ENCODE data around the gene STX16. TPM values are rescaled to one million over a fixed set of nuclear protein-coding genes. Genes with fewer than 3 reads are reported as not detected.

Gene STX16
- total and polyA plus RNA-seq, 2 donors: 17.4 to 97.9 TPM

DNA sequence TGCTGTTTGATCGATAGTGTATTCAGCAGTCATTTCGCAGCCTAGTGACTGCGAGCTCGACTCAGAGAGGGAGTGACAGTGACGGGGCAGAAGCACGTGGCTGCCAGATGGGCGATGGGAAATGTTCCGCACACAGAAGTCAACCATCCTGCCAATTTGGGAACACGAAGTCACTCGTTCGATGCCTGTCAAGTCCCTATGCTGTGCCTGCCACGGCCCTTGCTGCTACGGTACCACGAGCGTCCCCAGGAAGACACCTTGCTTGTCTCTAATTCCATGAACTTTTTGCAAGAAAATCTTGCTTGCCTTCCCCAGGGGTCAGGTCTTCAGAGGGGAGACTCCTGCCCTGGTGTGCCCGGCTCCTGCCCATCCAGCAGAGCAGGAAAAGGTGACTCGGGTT lies 17.0 kb upstream of the STX16 start:
- WGBS: 82% methylated on average over 17 of the region's 17 CpGs
- peak overlapping the region in 1 of 2 donors; percentile 78 for H3K27ac ChIP-seq (ENCODE audit: low read depth in 1 of 2, low read length in 1 of 2)
- no peak for DNase-seq (ENCODE audit: low read depth in 6 of 9, low spot score in 9 of 9)
- H3K4me3 ChIP-seq (ENCODE audit: low read length in 2 of 2): no peak overlapping the region
- no peaks in the 10 kb centered on the region for H3K9me3 ChIP-seq (ENCODE audit: control insufficient read depth in 2 of 2, insufficient read depth in 1 of 2, low read length in 1 of 2)
- H3K4me1 ChIP-seq (ENCODE audit: control insufficient read depth in 2 of 2, insufficient read depth in 2 of 2, low read length in 2 of 2): peaks cover 0 to 2% of the 10 kb centered on the region in 2 donors
- H3K27me3 ChIP-seq (ENCODE audit: control insufficient read depth in 2 of 2, insufficient read depth in 1 of 2, low read length in 1 of 2): peaks cover 0 to 15% of the 10 kb centered on the region in 2 donors
- H3K36me3 ChIP-seq (ENCODE audit: control insufficient read depth in 2 of 2, insufficient read depth in 2 of 2, low read length in 1 of 2): no peaks in the 10 kb centered on the region

DNA sequence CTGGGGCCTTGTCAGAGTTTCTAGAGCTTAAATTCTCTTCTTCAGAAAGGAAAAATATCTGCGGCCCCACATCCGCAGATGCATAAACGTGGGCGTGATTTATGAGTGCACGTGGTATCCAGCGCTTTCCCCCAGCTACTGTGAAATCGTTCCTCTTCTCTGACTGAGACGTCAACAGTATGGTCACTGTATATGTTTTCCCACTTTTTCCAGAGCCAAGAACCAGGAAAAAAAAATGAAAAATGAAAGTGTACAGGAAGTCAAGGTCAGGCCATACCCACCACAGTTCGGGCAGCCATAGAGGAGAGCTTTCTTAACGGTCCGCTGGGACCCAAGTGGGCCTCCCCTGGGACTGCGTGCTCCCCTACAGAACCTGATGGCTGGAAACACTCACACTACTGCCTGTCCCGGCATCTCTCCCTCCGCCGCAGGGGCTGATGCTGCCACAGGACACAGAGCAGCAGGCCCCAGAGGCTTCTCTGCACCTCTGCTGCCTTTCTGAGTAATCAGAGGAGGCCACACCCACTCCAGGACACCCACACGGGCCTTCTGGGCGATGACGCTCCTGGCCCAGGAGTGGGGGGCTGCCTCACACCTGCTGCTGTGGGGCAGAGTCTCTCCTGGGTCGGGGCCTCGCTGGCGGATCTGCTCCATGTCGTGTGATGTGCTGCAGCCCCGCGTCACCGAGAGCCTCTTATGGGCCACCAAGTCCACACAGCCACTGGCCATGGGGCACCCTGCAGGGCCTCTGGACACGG lies 16.4 kb upstream of the STX16 start:
- H3K4me3 ChIP-seq (ENCODE audit: low read length in 2 of 2): no peak overlapping the region
- 50% methylated on average over 26 of the region's 26 CpGs for WGBS
- H3K4me1 ChIP-seq (ENCODE audit: control insufficient read depth in 2 of 2, insufficient read depth in 2 of 2, low read length in 2 of 2): peaks cover 0 to 2% of the 10 kb centered on the region in 2 donors
- H3K27ac ChIP-seq (ENCODE audit: low read depth in 1 of 2, low read length in 1 of 2): peak overlapping the region in 1 of 2 donors; percentile 78
- no peaks in the 10 kb centered on the region for H3K36me3 ChIP-seq (ENCODE audit: control insufficient read depth in 2 of 2, insufficient read depth in 2 of 2, low read length in 1 of 2)
- peak in 2 of 9 donors; percentile 28 to 56 for DNase-seq (ENCODE audit: low read depth in 6 of 9, low spot score in 9 of 9)
- H3K9me3 ChIP-seq (ENCODE audit: control insufficient read depth in 2 of 2, insufficient read depth in 1 of 2, low read length in 1 of 2): no peaks in the 10 kb centered on the region
- H3K27me3 ChIP-seq (ENCODE audit: control insufficient read depth in 2 of 2, insufficient read depth in 1 of 2, low read length in 1 of 2): peaks cover 0 to 19% of the 10 kb centered on the region in 2 donors

DNA sequence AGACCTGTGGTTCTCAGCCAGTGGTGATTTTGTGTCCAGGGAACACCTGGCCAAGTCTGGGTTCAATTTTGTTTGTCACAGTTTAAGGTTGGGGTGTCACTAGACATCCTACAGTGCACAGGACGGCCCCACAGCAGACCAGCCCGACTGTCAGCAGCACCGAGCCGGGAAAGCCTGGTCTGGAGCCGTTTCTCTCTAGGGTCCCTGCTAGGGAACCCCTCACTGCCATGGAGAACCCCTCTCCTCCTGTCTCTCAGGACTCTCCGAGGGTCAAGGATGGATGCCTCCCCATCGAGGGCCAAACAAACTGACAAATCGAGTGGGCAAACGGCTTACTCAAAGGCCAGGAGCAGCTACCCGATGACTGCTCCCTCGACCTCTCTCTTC lies 15.8 kb upstream of the STX16 start:
- Histone ChIP-seq H3K27ac (ENCODE audit: low read depth in 1 of 2, low read length in 1 of 2) (no peak overlapping the region), H3K36me3 (ENCODE audit: control insufficient read depth in 2 of 2, insufficient read depth in 2 of 2, low read length in 1 of 2) (no peaks in the 10 kb centered on the region), H3K4me3 (ENCODE audit: low read length in 2 of 2) (no peak overlapping the region), H3K9me3 (ENCODE audit: control insufficient read depth in 2 of 2, insufficient read depth in 1 of 2, low read length in 1 of 2) (no peaks in the 10 kb centered on the region), H3K27me3 (ENCODE audit: control insufficient read depth in 2 of 2, insufficient read depth in 1 of 2, low read length in 1 of 2) (peaks cover 0 to 22% of the 10 kb centered on the region in 2 donors), H3K4me1 (ENCODE audit: control insufficient read depth in 2 of 2, insufficient read depth in 2 of 2, low read length in 2 of 2) (peaks cover 0 to 2% of the 10 kb centered on the region in 2 donors)
- DNase-seq (ENCODE audit: low read depth in 6 of 9, low spot score in 9 of 9): no peak
- 83% methylated on average over 11 of the region's 11 CpGs for WGBS

DNA sequence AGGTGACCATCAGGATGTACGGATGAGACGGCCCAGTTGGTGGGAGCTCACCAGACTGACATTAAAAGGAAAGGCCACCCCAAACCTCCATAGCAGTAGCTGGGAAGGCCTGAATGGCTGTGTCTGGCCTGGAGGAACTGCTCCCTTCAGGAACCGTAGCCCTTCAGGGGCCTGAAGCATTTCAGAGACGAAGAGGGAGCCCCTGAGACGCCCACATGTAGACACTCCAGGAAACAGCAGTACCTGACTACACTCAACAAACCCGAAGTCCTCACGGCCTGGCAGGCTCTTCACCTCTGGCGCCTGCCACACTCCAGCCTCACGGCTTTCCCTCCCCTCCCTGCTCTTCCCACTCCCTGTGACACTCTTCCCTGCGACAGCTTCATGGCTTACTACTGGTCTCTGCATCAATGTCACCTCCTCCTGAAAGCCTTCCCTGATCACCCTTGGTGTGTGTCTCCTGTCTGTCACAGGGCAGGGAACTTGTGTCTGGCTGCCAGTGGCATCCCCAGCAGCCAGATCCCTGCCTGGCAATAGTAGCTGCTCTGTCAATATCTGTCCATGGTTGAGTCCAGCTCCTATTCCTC lies 14.6 kb upstream of the STX16 start:
- DNase-seq (ENCODE audit: low read depth in 6 of 9, low spot score in 9 of 9): no peak
- Histone ChIP-seq H3K36me3 (ENCODE audit: control insufficient read depth in 2 of 2, insufficient read depth in 2 of 2, low read length in 1 of 2) (no peaks in the 10 kb centered on the region), H3K27ac (ENCODE audit: low read depth in 1 of 2, low read length in 1 of 2) (no peak overlapping the region), H3K4me1 (ENCODE audit: control insufficient read depth in 2 of 2, insufficient read depth in 2 of 2, low read length in 2 of 2) (peaks cover 0 to 2% of the 10 kb centered on the region in 2 donors), H3K4me3 (ENCODE audit: low read length in 2 of 2) (no peak overlapping the region), H3K9me3 (ENCODE audit: control insufficient read depth in 2 of 2, insufficient read depth in 1 of 2, low read length in 1 of 2) (no peaks in the 10 kb centered on the region), H3K27me3 (ENCODE audit: control insufficient read depth in 2 of 2, insufficient read depth in 1 of 2, low read length in 1 of 2) (peaks cover 0 to 28% of the 10 kb centered on the region in 2 donors)
- 96% methylated on average over 10 of the region's 10 CpGs for WGBS

DNA sequence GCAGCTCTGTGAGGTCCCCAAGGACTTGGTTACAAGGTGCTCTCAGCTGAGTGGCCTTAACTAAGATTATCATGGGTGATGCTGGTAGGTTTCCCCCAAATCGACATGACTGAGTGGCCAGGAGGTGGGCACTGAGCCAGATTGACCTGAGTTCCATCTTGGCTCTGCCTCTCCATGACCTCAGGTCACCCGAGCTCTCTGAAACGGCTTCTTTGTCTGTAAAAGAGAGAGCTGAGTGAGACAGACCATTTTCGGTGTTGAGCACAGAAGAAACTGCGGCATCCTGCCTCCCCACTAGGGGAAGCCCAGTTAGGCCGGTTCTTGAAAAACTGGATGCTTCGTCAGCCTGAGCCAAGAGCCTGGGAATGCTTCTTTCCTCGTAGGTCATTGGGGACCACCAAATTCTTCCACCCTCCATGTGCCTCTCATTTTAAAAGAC lies 14.1 kb upstream of the STX16 start:
- 88% methylated on average over 8 of the region's 8 CpGs for WGBS
- H3K4me1 ChIP-seq (ENCODE audit: control insufficient read depth in 2 of 2, insufficient read depth in 2 of 2, low read length in 2 of 2): peaks cover 0 to 2% of the 10 kb centered on the region in 2 donors
- H3K4me3 ChIP-seq (ENCODE audit: low read length in 2 of 2): no peak overlapping the region
- no peak overlapping the region for H3K27ac ChIP-seq (ENCODE audit: low read depth in 1 of 2, low read length in 1 of 2)
- H3K9me3 ChIP-seq (ENCODE audit: control insufficient read depth in 2 of 2, insufficient read depth in 1 of 2, low read length in 1 of 2): no peaks in the 10 kb centered on the region
- DNase-seq (ENCODE audit: low read depth in 6 of 9, low spot score in 9 of 9): no peak
- H3K27me3 ChIP-seq (ENCODE audit: control insufficient read depth in 2 of 2, insufficient read depth in 1 of 2, low read length in 1 of 2): peaks cover 0 to 28% of the 10 kb centered on the region in 2 donors
- no peaks in the 10 kb centered on the region for H3K36me3 ChIP-seq (ENCODE audit: control insufficient read depth in 2 of 2, insufficient read depth in 2 of 2, low read length in 1 of 2)

DNA sequence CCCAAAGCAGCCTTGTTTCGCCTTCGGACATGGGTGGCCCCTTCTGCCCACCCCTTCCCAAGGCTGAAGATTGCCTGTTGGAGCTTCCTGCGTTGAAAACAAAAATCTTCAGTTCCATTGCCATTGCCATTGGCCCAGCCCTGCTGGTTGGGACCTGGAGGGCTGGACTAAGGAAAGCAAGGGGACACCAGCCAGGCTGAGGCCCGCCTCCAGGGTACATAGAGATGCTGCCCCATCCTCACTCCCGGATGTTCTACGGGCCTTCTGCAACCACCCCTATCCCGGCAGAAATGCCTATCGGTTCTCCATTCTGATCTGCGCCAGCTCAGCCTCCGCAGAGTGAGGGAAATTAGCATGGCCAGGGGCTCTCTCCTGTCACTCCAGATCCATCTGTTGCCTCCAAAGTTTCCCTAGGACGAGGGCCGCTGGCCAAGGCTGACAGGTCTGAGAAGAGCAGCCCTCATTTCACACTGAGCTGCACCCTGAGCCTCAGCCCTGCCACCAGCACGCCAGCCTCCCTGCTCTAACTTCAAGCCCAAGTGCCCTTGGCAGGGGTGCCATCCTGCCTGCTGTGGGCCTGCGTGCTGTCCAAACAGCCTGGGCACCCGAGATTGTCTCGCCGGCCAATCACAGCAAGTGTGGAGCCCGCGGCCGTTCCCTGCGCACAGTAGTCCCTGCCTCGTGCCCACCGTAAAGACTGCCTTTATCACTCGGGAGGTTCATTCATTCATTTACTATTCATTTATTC lies 13.4 kb upstream of the STX16 start:
- no peaks in the 10 kb centered on the region for H3K9me3 ChIP-seq (ENCODE audit: control insufficient read depth in 2 of 2, insufficient read depth in 1 of 2, low read length in 1 of 2)
- no peak overlapping the region for H3K27ac ChIP-seq (ENCODE audit: low read depth in 1 of 2, low read length in 1 of 2)
- peaks cover 0 to 2% of the 10 kb centered on the region in 2 donors for H3K4me1 ChIP-seq (ENCODE audit: control insufficient read depth in 2 of 2, insufficient read depth in 2 of 2, low read length in 2 of 2)
- 95% methylated on average over 24 of the region's 24 CpGs for WGBS
- peaks cover 0 to 28% of the 10 kb centered on the region in 2 donors for H3K27me3 ChIP-seq (ENCODE audit: control insufficient read depth in 2 of 2, insufficient read depth in 1 of 2, low read length in 1 of 2)
- no peaks in the 10 kb centered on the region for H3K36me3 ChIP-seq (ENCODE audit: control insufficient read depth in 2 of 2, insufficient read depth in 2 of 2, low read length in 1 of 2)
- no peak for DNase-seq (ENCODE audit: low read depth in 6 of 9, low spot score in 9 of 9)
- no peak overlapping the region for H3K4me3 ChIP-seq (ENCODE audit: low read length in 2 of 2)

DNA sequence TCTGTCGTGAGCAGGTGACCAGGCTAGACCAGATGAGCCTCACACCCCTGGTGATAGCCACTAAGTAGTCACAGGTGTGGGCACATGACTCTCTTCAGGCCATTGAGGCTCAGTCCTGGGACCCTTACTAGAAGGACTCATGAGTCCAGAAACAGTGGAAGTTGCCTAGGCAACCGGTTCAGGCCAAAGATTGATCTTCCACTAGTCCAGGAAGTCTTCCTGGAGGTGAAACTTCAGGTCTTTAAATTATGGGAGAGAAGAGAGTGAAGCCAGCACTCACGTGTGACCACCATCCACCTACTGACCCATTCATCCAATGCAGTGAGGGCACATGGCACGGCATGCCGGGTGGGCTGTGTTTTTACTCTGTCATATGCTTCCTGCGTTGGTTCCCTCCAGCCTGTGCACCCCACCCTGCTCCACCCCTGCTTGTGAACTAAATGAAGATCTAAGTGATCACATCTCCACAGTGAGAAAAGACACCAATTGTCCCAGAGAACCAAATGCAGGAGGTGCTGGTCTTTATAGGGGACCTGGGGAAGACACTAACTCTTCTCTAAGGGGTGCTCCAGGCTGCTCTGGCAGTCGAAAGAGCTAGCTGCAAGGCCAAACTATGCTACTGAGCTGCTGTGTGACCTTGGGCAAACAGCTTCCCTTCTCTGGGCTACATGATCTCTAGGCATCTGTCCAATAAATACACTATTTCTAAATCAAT lies 12.5 kb upstream of the STX16 start:
- Histone ChIP-seq H3K27ac (ENCODE audit: low read depth in 1 of 2, low read length in 1 of 2) (no peak overlapping the region), H3K4me3 (ENCODE audit: low read length in 2 of 2) (no peak overlapping the region), H3K27me3 (ENCODE audit: control insufficient read depth in 2 of 2, insufficient read depth in 1 of 2, low read length in 1 of 2) (peaks cover 0 to 28% of the 10 kb centered on the region in 2 donors), H3K4me1 (ENCODE audit: control insufficient read depth in 2 of 2, insufficient read depth in 2 of 2, low read length in 2 of 2) (peaks cover 0 to 2% of the 10 kb centered on the region in 2 donors), H3K9me3 (ENCODE audit: control insufficient read depth in 2 of 2, insufficient read depth in 1 of 2, low read length in 1 of 2) (no peaks in the 10 kb centered on the region), H3K36me3 (ENCODE audit: control insufficient read depth in 2 of 2, insufficient read depth in 2 of 2, low read length in 1 of 2) (no peaks in the 10 kb centered on the region)
- 94% methylated on average over 7 of the region's 7 CpGs for WGBS
- DNase-seq (ENCODE audit: low read depth in 6 of 9, low spot score in 9 of 9): no peak

DNA sequence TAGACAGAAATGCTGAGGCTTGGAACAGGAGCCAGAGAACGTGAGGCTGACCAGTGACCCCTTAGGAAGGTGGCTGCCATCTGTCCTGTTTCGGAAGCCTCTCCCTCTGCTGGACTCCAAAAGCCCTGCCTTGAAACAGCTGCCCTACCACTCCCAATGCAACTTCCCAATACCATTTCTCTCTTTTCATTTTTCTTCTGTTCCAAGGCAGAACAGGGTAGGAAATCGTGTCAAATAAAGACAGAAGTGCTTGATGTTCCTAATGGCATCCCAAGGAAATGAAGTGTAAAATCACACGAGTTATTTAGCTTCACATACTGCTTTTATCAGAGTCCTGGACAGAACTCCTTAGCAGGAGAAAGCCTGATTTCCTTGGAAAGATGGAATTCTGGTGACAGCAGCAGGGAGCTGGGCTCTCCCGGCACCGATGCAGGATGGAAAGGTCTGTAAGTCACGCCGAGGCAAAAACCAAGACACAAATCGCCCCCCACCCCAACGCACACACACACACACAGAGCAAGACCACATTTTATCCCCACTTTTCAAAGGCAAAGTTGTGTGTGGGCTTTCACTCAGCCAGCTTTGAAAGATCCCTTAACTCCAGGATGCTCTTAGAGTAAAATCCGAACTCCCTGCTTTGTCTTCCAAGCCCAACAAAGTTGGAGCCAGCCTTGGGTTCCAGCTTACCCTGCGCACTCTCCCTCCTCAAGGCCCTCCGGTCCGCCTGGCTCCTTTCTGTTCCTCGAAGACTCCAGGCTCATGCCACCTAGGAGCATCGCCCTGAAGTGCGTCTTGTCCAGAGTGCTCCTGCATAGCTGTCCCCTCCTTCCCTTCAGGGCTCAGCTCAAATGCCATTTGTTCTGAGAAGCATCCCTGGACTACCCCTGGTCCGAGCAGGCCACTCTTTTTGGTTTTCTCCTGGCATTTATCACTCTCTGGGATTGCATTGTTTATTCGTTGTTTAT lies 11.6 kb upstream of the STX16 start:
- no peak overlapping the region for H3K4me3 ChIP-seq (ENCODE audit: low read length in 2 of 2)
- H3K9me3 ChIP-seq (ENCODE audit: control insufficient read depth in 2 of 2, insufficient read depth in 1 of 2, low read length in 1 of 2): no peaks in the 10 kb centered on the region
- H3K27me3 ChIP-seq (ENCODE audit: control insufficient read depth in 2 of 2, insufficient read depth in 1 of 2, low read length in 1 of 2): peaks cover 0 to 24% of the 10 kb centered on the region in 2 donors
- 91% methylated on average over 19 of the region's 19 CpGs for WGBS
- no peak overlapping the region for H3K27ac ChIP-seq (ENCODE audit: low read depth in 1 of 2, low read length in 1 of 2)
- no peak for DNase-seq (ENCODE audit: low read depth in 6 of 9, low spot score in 9 of 9)
- H3K36me3 ChIP-seq (ENCODE audit: control insufficient read depth in 2 of 2, insufficient read depth in 2 of 2, low read length in 1 of 2): no peaks in the 10 kb centered on the region
- no peaks in the 10 kb centered on the region for H3K4me1 ChIP-seq (ENCODE audit: control insufficient read depth in 2 of 2, insufficient read depth in 2 of 2, low read length in 2 of 2)
